K562 (cell line): Measurements from ENCODE around the gene UNC79. TPM values are rescaled to one million over a fixed set of nuclear protein-coding genes. Genes with fewer than 3 reads are reported as not detected.

Experiments
- ATAC-seq: fragments of 200-7000 bp; cut with Tn5 transposase; 3 replicates; pipeline ENCODE4 v1.9.1; 2020; ENCODE audit warnings: moderate library complexity
- BruUV-seq: library from RNA; stranded (reverse); fragments of 400-500 nt; replicated peaks from 2 replicates; lab custom pipeline; 2021; lab: Mats Ljungman, UMichigan
- CTCF ChIA-PET: fragments of 300-600 bp; formaldehyde crosslinking; extraction: SDS; loops from one replicate; lab custom pipeline; 2021; ENCODE audit warnings: low intra/inter-chr PET ratio; lab: Yijun Ruan, JAX
- POLR2A ChIA-PET: fragments of 300-600, 350-650 bp; sonication (Branson Sonifier 250); formaldehyde crosslinking; extraction: SDS; loops from one replicate; lab custom pipeline; 2021; ENCODE audit warnings: antibody characterized with exemption, inconsistent platforms; lab: Yijun Ruan, JAX
- DNase-seq, 4 experiments: peaks; one replicate each; pipeline versions ENCODE4 v3.0.0 to v3.0.0-alpha.2; 2011 to 2018; ENCODE audit warnings: low spot score in 3 of 4, mixed read lengths in 3 of 4; ENCODE audit errors: extremely low read depth in 1 of 4
- FAIRE-seq: peaks from 2 replicates; lab custom pipeline; 2011; peaks lifted over from hg19 to GRCh38; lab: Jason Lieb, UNC
- H2AFZ ChIP-seq: 2 replicates; pipeline ENCODE4 v1.6.0; 2011; ENCODE audit warnings: low read depth, low read length, control low read depth, inconsistent platforms
- H3K27ac ChIP-seq: fragments of 200-600 bp; 3 replicates; pipeline ENCODE4 v1.8.0; 2011; ENCODE audit warnings: low read depth, mild to moderate bottlenecking, control low read depth, inconsistent platforms, low read length, moderate library complexity, mixed read lengths; ENCODE audit errors: extremely low read depth
- H3K27me3 ChIP-seq, 2 experiments: fragments of 300-600 bp in 1 of 2; 2 replicates in 1 of 2; 3 replicates in 1 of 2; pipeline versions ENCODE4 v1.6.0 to v1.8.0; 2011; ENCODE audit warnings: inconsistent platforms in 2 of 2, low read length in 2 of 2, mild to moderate bottlenecking in 1 of 2, mixed read lengths in 1 of 2, moderate library complexity in 1 of 2; ENCODE audit not compliant: control insufficient read depth in 2 of 2, insufficient read depth in 2 of 2
- H3K36me3 ChIP-seq: fragments of 300-600 bp; 3 replicates; pipeline ENCODE4 v1.8.0; 2011; ENCODE audit warnings: mild to moderate bottlenecking, low read length, inconsistent platforms; ENCODE audit not compliant: control insufficient read depth, insufficient read depth
- H3K4me1 ChIP-seq, 2 experiments: fragments of 200-600 bp in 1 of 2; replicated peaks in 1 of 2; 2 replicates in 1 of 2; 3 replicates in 1 of 2; pipeline versions ENCODE4 v1.5.1 to v1.8.0; 2011; ENCODE audit warnings: inconsistent platforms in 2 of 2, low read length in 2 of 2, mild to moderate bottlenecking in 1 of 2, mixed read lengths in 1 of 2, moderate library complexity in 1 of 2; ENCODE audit not compliant: control insufficient read depth in 2 of 2, insufficient read depth in 2 of 2
- H3K4me2 ChIP-seq: 2 replicates; pipeline ENCODE4 v1.6.1; 2011; ENCODE audit warnings: low read length, control low read depth, inconsistent platforms, mixed read lengths; ENCODE audit not compliant: insufficient read depth
- H3K4me3 ChIP-seq: fragments of 200-600 bp; sonication (generic), shearing (Covaris generic); 2 replicates; pipeline ENCODE4 v1.5.1; 2016; ENCODE audit warnings: control low read depth, inconsistent platforms
- H3K79me2 ChIP-seq: fragments of 200-600 bp; 3 replicates; pipeline ENCODE4 v1.8.0; 2011; ENCODE audit warnings: low read length, inconsistent platforms; ENCODE audit not compliant: control insufficient read depth, insufficient read depth
- H3K9ac ChIP-seq, 2 experiments: 2 replicates each; pipeline versions ENCODE4 v1.6.0 to v1.6.1; 2011; ENCODE audit warnings: low read depth in 2 of 2, low read length in 2 of 2, control low read depth in 1 of 2, inconsistent platforms in 1 of 2, mild to moderate bottlenecking in 1 of 2, mixed read lengths in 1 of 2; ENCODE audit not compliant: insufficient read depth in 1 of 2
- H3K9me1 ChIP-seq: one replicate; pipeline ENCODE4 v1.6.0; 2011; ENCODE audit warnings: inconsistent platforms, mild to moderate bottlenecking, low read length, moderate library complexity; ENCODE audit not compliant: control insufficient read depth, insufficient read depth
- H3K9me3 ChIP-seq: replicated peaks from 2 replicates; pipeline ENCODE4 v1.5.1; 2011; ENCODE audit warnings: low read depth, low read length, inconsistent platforms; ENCODE audit not compliant: control insufficient read depth, insufficient read depth
- H4K20me1 ChIP-seq: replicated peaks from 2 replicates; pipeline ENCODE4 v1.6.1; 2011; ENCODE audit warnings: low read length, inconsistent platforms, mixed read lengths; ENCODE audit not compliant: control insufficient read depth, insufficient read depth
- E2F6 ChIP-seq, 2 experiments: IDR thresholded peaks; 2 replicates each; pipeline ENCODE4 v1.6.1; 2011; ENCODE audit warnings: borderline replicate concordance in 1 of 2, control low read depth in 1 of 2, low read depth in 1 of 2, low read length in 1 of 2, mild to moderate bottlenecking in 1 of 2, mixed read lengths in 1 of 2, moderate library complexity in 1 of 2; ENCODE audit not compliant: insufficient read depth in 1 of 2, insufficient read length in 1 of 2, poor library complexity in 1 of 2, severe bottlenecking in 1 of 2; ENCODE audit errors: extremely low read depth in 1 of 2
- ELF1 ChIP-seq: fragments of 200-800 bp; sonication (Bioruptor generic); IDR thresholded peaks from 2 replicates; pipeline ENCODE4 v1.6.1; 2016; ENCODE audit warnings: missing genetic modification characterization, missing compliant biosample characterization
- ETV1 ChIP-seq: fragments of 450-650 bp; conservative IDR thresholded peaks from 2 replicates; pipeline ENCODE4 v1.6.1; 2016; ENCODE audit warnings: missing genetic modification characterization, control low read depth, low read depth, missing compliant biosample characterization
- FOXJ2 ChIP-seq: fragments of 200-800 bp; sonication (Bioruptor generic); IDR thresholded peaks from 2 replicates; pipeline ENCODE4 v1.6.1; 2016; ENCODE audit warnings: missing genetic modification characterization, missing compliant biosample characterization
- HMG20B ChIP-seq: fragments of 250-450 bp; sonication (Bioruptor Pico); IDR thresholded peaks from 2 replicates; pipeline ENCODE4 v1.5.0; 2021; ENCODE audit warnings: mild to moderate bottlenecking
- MCM3 ChIP-seq: fragments of 450-650 bp; IDR thresholded peaks from 2 replicates; pipeline ENCODE4 v1.6.1; 2016
- MECOM ChIP-seq: fragments of 250-450 bp; sonication (Bioruptor Pico); IDR thresholded peaks from 2 replicates; pipeline ENCODE4 v1.8.0; 2022; ENCODE audit warnings: inconsistent platforms
- MTA1 ChIP-seq: fragments of 450-650 bp; IDR thresholded peaks from 2 replicates; pipeline ENCODE4 v1.6.1; 2017; ENCODE audit warnings: borderline replicate concordance
- RBM22 ChIP-seq: fragments of 200-400 bp; formaldehyde crosslinking; IDR thresholded peaks from 2 replicates; pipeline ENCODE4 v1.6.1; 2018; ENCODE audit warnings: low read length, low read depth; ENCODE audit not compliant: poor library complexity, severe bottlenecking
- STAT5B ChIP-seq: fragments of 250-450 bp; sonication (Bioruptor Pico); IDR thresholded peaks from 2 replicates; pipeline ENCODE4 v1.8.0; 2021; ENCODE audit warnings: mild to moderate bottlenecking, inconsistent platforms
- ZHX1 ChIP-seq: fragments of 150-350 bp; conservative IDR thresholded peaks from 2 replicates; pipeline ENCODE4 v1.6.1; 2014; ENCODE audit warnings: low read length
- ZNF282 ChIP-seq: sonication (generic); formaldehyde crosslinking; IDR thresholded peaks from 2 replicates; pipeline ENCODE4 v1.8.1; 2023; ENCODE audit warnings: missing genetic modification reagents
- ZNF561 ChIP-seq: fragments of 450-650 bp; formaldehyde crosslinking; conservative IDR thresholded peaks from 2 replicates; pipeline ENCODE4 v1.4.0; 2020; ENCODE audit warnings: mild to moderate bottlenecking, moderate library complexity
- WGBS: fragments of 100-300 bp; shearing (Covaris generic); methylation state at CpG from one replicate; pipeline ENCODE4 v1.1.6; 2016; ENCODE audit warnings: low coverage, mixed read lengths; ENCODE audit not compliant: insufficient coverage; ENCODE audit errors: missing lambda C conversion rate; 5-methylcytosine and 5-hydroxymethylcytosine counted together
- in situ Hi-C: fragments of 300-500 bp; cut with MboI; formaldehyde crosslinking; loops from 4 replicates; pipeline ENCODE4 v1.15.0; 2018; ENCODE audit warnings: inconsistent platforms, mixed read lengths
- intact Hi-C: fragments of 100-400 bp; cut with micrococcal nuclease; formaldehyde crosslinking; loops from 2 replicates; pipeline ENCODE4 v1.14.2; 2022
- polyA plus RNA-seq, 8 experiments: library from polyadenylated mRNA; depleted of rRNA in 4 of 8; stranded (reverse) in 5 of 8; unstranded in 3 of 8; fragments of >200 nt; fragmentation: Nextera tagmentation in 2 of 8; fragmentation: Illumina TruSeq in 1 of 8; extraction: Ambion mirVana in 2 of 8; extraction: Trizol in 1 of 8; gene quantifications; 2 replicates each; pipeline versions ENCODE4 v1.2.1 to v1.2.3, GENCODE V29; 2011 to 2014; ENCODE audit warnings: inconsistent platforms in 1 of 8, missing spikeins in 1 of 8
- total RNA-seq, 7 experiments: library from RNA; depleted of rRNA in 6 of 7; stranded (reverse); fragments of >200 nt in 6 of 7; fragmentation: Illumina TruSeq in 2 of 7; extraction: Trizol in 2 of 7; gene quantifications; 2 replicates each; pipeline versions ENCODE4 v1.2.1 to v1.2.3, GENCODE V29; 2011 to 2021; ENCODE audit warnings: low replicate concordance in 1 of 7
- TF ChIP-seq, protein P1 (sequence below): fragments of 450-650 bp; IDR thresholded peaks from 2 replicates; pipeline ENCODE4 v1.6.1; 2016; ENCODE audit warnings: low read depth, mild to moderate bottlenecking, moderate library complexity
- TF ChIP-seq, protein P2 (sequence below): fragments of 250-450 bp; sonication (Bioruptor Pico); IDR thresholded peaks from 2 replicates; pipeline ENCODE4 v1.9.0; 2021; ENCODE audit warnings: mild to moderate bottlenecking
- TF ChIP-seq, protein P3 (sequence below): fragments of 250-450 bp; sonication (Bioruptor Pico); IDR thresholded peaks from 2 replicates; pipeline ENCODE4 v1.5.0; 2021; ENCODE audit warnings: mild to moderate bottlenecking, borderline replicate concordance

The UNC79 gene
- total and polyA plus RNA-seq, 9 of the 15 experiments (the other 6 are each of a cell fraction or from before 2014, with no cell fraction given): under 0.01 to 0.04 (median 0.01) TPM; not detected in 6

DNA sequence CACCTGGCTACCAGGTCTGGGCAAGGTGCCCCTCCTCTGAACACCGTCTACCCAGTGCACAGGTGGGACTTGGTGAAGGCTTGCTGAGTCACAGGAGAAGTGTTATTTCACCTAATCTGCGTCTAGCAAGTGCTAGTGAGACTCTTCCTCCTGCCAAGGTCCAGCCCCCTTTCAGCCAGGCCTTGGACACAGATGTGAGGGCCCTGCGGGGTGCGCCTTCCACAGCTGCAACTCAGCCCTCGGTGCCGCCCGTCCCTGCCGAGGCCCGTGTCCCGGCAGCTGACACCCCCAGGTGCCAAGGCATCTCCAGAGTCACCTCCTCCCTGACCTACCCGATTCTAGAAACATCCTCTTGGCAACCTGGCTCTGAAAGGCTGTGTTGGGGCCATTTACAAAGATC is 302.5 kb downstream of the UNC79 start:
- in situ Hi-C loops: no loop called here
- no peak overlapping the region for H3K4me2 ChIP-seq
- no peaks in the 10 kb centered on the region for H3K9me3 ChIP-seq
- no peak overlapping the region for H3K4me3 ChIP-seq
- no peaks in the 10 kb centered on the region for H3K79me2 ChIP-seq
- ChIA-PET CTCF (no interaction called here), POLR2A (no interaction called here)
- H3K27me3 ChIP-seq: peaks cover 0 to 5% of the 10 kb centered on the region in 2 experiments; a peak in 1 of 5 replicates
- FAIRE-seq: no peak
- H3K27ac ChIP-seq: no peak overlapping the region
- intact Hi-C loops: no loop called here
- ATAC-seq: no peak
- 1% methylated on average over 10 of the region's 11 CpGs for WGBS
- no peaks in the 10 kb centered on the region for H4K20me1 ChIP-seq
- no peaks in the 10 kb centered on the region for H3K36me3 ChIP-seq
- no TSS peak for BruUV-seq
- H3K9ac ChIP-seq: no peak overlapping the region
- no peaks in the 10 kb centered on the region; a peak in 2 of 5 replicates for H3K4me1 ChIP-seq
- H2AFZ ChIP-seq: no peak overlapping the region
- DNase-seq: no peak
- no peaks in the 10 kb centered on the region for H3K9me1 ChIP-seq
- no peak for TF ChIP-seq E2F6 (IDR thresholded peaks at IDR 0.05; ENCODE audit: borderline replicate concordance in 1 of 2, extremely low read depth in 1 of 2, insufficient read depth in 1 of 2, insufficient read length in 1 of 2, low read depth in 1 of 2, low read length in 1 of 2, poor library complexity in 1 of 2, severe bottlenecking in 1 of 2)
- TF ChIP-seq ZNF561: no peak
- TF ChIP-seq, protein P1, sequence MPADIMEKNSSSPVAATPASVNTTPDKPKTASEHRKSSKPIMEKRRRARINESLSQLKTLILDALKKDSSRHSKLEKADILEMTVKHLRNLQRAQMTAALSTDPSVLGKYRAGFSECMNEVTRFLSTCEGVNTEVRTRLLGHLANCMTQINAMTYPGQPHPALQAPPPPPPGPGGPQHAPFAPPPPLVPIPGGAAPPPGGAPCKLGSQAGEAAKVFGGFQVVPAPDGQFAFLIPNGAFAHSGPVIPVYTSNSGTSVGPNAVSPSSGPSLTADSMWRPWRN: no peak
- no peak for TF ChIP-seq ZHX1
- no peak for TF ChIP-seq RBM22
- TF ChIP-seq MTA1: no peak
- no peak for TF ChIP-seq FOXJ2 (tag)
- no peak for TF ChIP-seq MECOM (CRISPR knock-in tag)
- TF ChIP-seq HMG20B (CRISPR knock-in tag): no peak
- TF ChIP-seq, protein P2, sequence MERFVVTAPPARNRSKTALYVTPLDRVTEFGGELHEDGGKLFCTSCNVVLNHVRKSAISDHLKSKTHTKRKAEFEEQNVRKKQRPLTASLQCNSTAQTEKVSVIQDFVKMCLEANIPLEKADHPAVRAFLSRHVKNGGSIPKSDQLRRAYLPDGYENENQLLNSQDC (CRISPR knock-in tag): no peak
- TF ChIP-seq, protein P3, sequence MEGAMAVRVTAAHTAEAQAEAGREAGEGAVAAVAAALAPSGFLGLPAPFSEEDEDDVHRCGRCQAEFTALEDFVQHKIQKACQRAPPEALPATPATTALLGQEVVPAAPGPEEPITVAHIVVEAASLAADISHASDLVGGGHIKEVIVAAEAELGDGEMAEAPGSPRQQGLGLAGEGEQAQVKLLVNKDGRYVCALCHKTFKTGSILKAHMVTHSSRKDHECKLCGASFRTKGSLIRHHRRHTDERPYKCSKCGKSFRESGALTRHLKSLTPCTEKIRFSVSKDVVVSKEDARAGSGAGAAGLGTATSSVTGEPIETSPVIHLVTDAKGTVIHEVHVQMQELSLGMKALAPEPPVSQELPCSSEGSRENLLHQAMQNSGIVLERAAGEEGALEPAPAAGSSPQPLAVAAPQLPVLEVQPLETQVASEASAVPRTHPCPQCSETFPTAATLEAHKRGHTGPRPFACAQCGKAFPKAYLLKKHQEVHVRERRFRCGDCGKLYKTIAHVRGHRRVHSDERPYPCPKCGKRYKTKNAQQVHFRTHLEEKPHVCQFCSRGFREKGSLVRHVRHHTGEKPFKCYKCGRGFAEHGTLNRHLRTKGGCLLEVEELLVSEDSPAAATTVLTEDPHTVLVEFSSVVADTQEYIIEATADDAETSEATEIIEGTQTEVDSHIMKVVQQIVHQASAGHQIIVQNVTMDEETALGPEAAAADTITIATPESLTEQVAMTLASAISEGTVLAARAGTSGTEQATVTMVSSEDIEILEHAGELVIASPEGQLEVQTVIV (CRISPR knock-in tag): no peak
- TF ChIP-seq ELF1 (tag): no peak
- no peak for TF ChIP-seq STAT5B (CRISPR knock-in tag)
- TF ChIP-seq ZNF282 (CRISPR knock-in tag): no peak
- TF ChIP-seq ETV1 (tag): no peak
- no peak for TF ChIP-seq MCM3
